ENCODE measurements around the gene RAB7A. TPM values are rescaled to one million over a fixed set of nuclear protein-coding genes. Genes with fewer than 3 reads are reported as not detected.
A peak's percentile ranks its signal among the peaks of the same experiment; 100 is the strongest.

The RAB7A gene
- total RNA-seq, 1 experiment from 2014 or later, result 233 TPM

DNA sequence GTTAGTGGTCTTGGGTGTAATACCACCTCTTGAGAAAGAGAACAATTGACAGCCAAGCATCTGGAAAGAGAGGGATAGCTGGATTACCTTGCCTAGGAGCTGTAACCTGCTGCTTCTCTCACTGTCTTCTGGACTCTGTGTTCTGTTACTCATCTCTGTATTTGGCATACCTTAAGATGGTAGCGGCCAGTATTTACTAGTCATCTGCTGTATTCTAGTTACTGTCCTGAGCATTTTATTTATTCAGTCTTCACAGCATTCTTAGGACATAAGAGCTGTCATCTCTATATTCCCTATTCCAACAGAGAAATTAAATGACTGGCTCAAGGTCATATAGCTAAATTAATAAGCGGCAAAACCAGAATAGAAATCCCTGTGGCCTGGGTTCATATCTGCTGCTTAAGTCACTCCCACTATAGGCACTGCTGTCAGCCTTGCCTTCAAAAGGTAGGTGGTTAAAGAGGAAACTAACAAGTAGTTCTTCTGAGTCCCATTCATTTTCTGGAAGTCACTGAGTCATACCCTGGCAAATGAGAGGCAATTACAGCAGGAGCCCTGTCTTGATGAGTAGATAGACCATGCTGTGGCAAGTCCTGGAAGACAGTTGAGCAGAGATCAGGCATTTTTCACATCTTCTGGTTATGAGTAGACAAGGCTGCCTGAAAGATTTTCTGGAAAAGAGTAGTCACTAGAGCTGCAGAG is 68.2 kb downstream of the RAB7A start:
- Histone ChIP-seq H2AFZ (ENCODE audit: low read depth, low read length, poor library complexity, severe bottlenecking) (no peak overlapping the region), H3K79me2 (ENCODE audit: insufficient read depth, low read length) (peaks cover 88% of the 10 kb centered on the region), H3K9ac (ENCODE audit: low read length) (no peak overlapping the region), H3K27me3 (ENCODE audit: insufficient read depth, low read length) (no peaks in the 10 kb centered on the region), H3K4me2 (ENCODE audit: low read length) (peak overlapping the region; percentile 37), H3K27ac (ENCODE audit: low read depth, low read length) (peak overlapping the region; percentile 34; the same call in 1 of the 2 replicates), H4K20me1 (ENCODE audit: insufficient read depth) (peaks cover 6% of the 10 kb centered on the region; the same call in 1 of the 2 replicates), H3K36me3 (ENCODE audit: control insufficient read depth in 1 of 2, insufficient read depth in 2 of 2, low read length in 2 of 2) (peaks cover 21 to 29% of the 10 kb centered on the region in 2 experiments), H3K4me1 (ENCODE audit: control insufficient read depth in 1 of 2, insufficient read depth in 2 of 2, low read length in 2 of 2) (peaks cover 19 to 54% of the 10 kb centered on the region in 2 experiments), H3K9me3 (ENCODE audit: control insufficient read depth in 1 of 2, insufficient read depth in 1 of 2, low read depth in 1 of 2, low read length in 2 of 2) (no peaks in the 10 kb centered on the region), H3K9me2 (ENCODE audit: insufficient read depth) (no peaks in the 10 kb centered on the region), H3K4me3 (replicated peaks in 1 of 2; ENCODE audit: low read depth in 1 of 2, low read length in 2 of 2) (no peak overlapping the region)
- CTCF ChIA-PET, result interaction anchor here (0.9 to 4.1 kb wide), 3 partner anchors 9 to 185 kb away, joined by 3 to 30 read pairs (median 4); no protein-coding TSS in a partner anchor
- DNase-seq (ENCODE audit: low read depth, low spot score) (peak; percentile 42), ATAC-seq (peak; percentile 61)
- BruUV-seq (replicated peaks), result no TSS peak
- RAD21 ChIA-PET (ENCODE audit: low non-redundant PET in 1 of 2, low total read pairs in 2 of 2, uncharacterized antibody in 2 of 2, unreplicated experiment in 2 of 2), result interaction anchor here (0.7 to 1.3 kb wide), 3 partner anchors 114 to 144 kb away, joined by 3 to 5 read pairs (median 4); partner anchors contain the start of gene RPN1 (in 1 of the 2)
- POLR2A ChIA-PET, result interaction anchor here (1.3 kb wide), 1 partner anchor 114 kb away, joined by 6 read pairs; no protein-coding TSS in a partner anchor
- intact Hi-C loops (cut with micrococcal nuclease), result loop anchor here (2.0 kb wide), 1 partner anchor 177 kb away; no protein-coding TSS in a partner anchor
- TF ChIP-seq JUND (IDR thresholded peaks at IDR 0.05), result 0 out of 2 replicates have a peak, but pooled peaks have one; percentile 27
- no peak for TF ChIP-seq ZNF274 (IDR thresholded peaks at IDR 0.05; ENCODE audit: low read depth, low read length)
- peak; percentile 41; the same call in 1 of the 2 replicates for TF ChIP-seq FOSL1 (IDR thresholded peaks at IDR 0.05; ENCODE audit: low read depth)

DNA sequence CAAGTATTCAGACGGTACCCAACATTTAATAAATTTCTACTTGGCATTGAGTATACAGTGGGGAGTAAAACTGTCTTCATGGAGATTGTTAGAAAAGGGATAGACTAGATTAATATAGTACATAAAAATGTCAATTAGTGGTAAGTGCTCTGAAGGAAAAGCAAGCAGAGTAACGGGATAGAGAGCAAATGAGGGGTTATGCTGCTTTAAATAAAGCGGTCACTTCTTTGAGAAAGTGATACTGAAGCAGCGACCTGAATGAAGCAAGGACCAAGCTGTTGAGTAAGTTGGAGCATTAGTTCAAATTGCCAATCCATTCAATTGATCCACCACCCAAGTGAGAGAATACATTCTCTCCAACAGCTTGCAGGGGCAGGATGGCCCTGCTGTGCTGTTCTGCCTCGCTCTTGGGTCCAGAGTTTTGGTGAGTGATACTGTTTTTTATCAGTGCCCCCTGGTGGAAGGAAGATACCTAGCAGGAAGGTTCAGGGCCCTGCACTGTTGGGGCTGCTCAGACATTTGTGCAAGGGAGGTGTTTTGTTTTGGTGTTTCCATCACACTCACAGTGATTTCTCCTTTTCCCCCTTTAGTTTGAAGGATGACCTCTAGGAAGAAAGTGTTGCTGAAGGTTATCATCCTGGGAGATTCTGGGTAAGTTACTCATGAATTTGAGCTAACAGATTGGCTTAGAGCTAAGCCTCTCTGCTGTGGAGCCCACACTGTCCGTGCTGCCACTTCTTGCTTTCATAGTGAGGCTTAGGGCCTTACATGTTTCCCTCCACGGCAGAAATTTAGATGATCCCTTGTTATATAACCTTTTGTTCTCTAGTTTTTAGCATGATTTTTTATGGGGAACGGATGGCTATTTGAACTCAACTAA is 69.0 kb downstream of the RAB7A start:
- H3K4me2 ChIP-seq (ENCODE audit: low read length), result peak overlapping the region; percentile 37
- H4K20me1 ChIP-seq (ENCODE audit: insufficient read depth), result peaks cover 6% of the 10 kb centered on the region; the same call in 1 of the 2 replicates
- DNase-seq (ENCODE audit: low read depth, low spot score), result peak; percentile 46
- ChIA-PET POLR2A (interaction anchor here (1.3 kb wide), 1 partner anchor 115 kb away, joined by 6 read pairs; no protein-coding TSS in a partner anchor), CTCF (interaction anchor here (0.7 to 4.1 kb wide), 4 partner anchors 9 to 186 kb away, joined by 3 to 30 read pairs (median 4); no protein-coding TSS in a partner anchor), RAD21 (ENCODE audit: low non-redundant PET in 1 of 2, low total read pairs in 2 of 2, uncharacterized antibody in 2 of 2, unreplicated experiment in 2 of 2) (interaction anchor here (0.7 to 1.3 kb wide), 3 partner anchors 114 to 144 kb away, joined by 3 to 5 read pairs (median 4); partner anchors contain the start of gene RPN1 (in 1 of the 2))
- no peak overlapping the region; the same call in 1 of the 2 replicates for H3K27ac ChIP-seq (ENCODE audit: low read depth, low read length)
- H3K9me2 ChIP-seq (ENCODE audit: insufficient read depth), result no peaks in the 10 kb centered on the region
- BruUV-seq (replicated peaks), result no TSS peak
- peak; percentile 96 for ATAC-seq
- H3K36me3 ChIP-seq (ENCODE audit: control insufficient read depth in 1 of 2, insufficient read depth in 2 of 2, low read length in 2 of 2), result peaks cover 29 to 37% of the 10 kb centered on the region in 2 experiments
- H3K9ac ChIP-seq (ENCODE audit: low read length), result no peak overlapping the region
- no peak overlapping the region for H3K4me3 ChIP-seq (replicated peaks in 1 of 2; ENCODE audit: low read depth in 1 of 2, low read length in 2 of 2)
- no peak overlapping the region for H2AFZ ChIP-seq (ENCODE audit: low read depth, low read length, poor library complexity, severe bottlenecking)
- H3K79me2 ChIP-seq (ENCODE audit: insufficient read depth, low read length), result peaks cover 81% of the 10 kb centered on the region
- H3K4me1 ChIP-seq (ENCODE audit: control insufficient read depth in 1 of 2, insufficient read depth in 2 of 2, low read length in 2 of 2), result peaks cover 12 to 46% of the 10 kb centered on the region in 2 experiments; a peak in 3 of 4 replicates
- no peaks in the 10 kb centered on the region for H3K9me3 ChIP-seq (ENCODE audit: control insufficient read depth in 1 of 2, insufficient read depth in 1 of 2, low read depth in 1 of 2, low read length in 2 of 2)
- intact Hi-C loops (cut with micrococcal nuclease), result loop anchor here (1.0 to 2.0 kb wide), 2 partner anchors 115 to 178 kb away; no protein-coding TSS in a partner anchor
- H3K27me3 ChIP-seq (ENCODE audit: insufficient read depth, low read length), result no peaks in the 10 kb centered on the region
- peak; percentile 44 for TF ChIP-seq YY1 (IDR thresholded peaks at IDR 0.05; ENCODE audit: extremely low read depth, insufficient replicate concordance, low read depth, low read length)
- TF ChIP-seq, protein P1, sequence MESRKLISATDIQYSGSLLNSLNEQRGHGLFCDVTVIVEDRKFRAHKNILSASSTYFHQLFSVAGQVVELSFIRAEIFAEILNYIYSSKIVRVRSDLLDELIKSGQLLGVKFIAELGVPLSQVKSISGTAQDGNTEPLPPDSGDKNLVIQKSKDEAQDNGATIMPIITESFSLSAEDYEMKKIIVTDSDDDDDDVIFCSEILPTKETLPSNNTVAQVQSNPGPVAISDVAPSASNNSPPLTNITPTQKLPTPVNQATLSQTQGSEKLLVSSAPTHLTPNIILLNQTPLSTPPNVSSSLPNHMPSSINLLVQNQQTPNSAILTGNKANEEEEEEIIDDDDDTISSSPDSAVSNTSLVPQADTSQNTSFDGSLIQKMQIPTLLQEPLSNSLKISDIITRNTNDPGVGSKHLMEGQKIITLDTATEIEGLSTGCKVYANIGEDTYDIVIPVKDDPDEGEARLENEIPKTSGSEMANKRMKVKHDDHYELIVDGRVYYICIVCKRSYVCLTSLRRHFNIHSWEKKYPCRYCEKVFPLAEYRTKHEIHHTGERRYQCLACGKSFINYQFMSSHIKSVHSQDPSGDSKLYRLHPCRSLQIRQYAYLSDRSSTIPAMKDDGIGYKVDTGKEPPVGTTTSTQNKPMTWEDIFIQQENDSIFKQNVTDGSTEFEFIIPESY (IDR thresholded peaks at IDR 0.05; ENCODE audit: extremely low read depth, insufficient replicate concordance, low read length), result no peak
- no peak for TF ChIP-seq REST (IDR thresholded peaks at IDR 0.05; ENCODE audit: low read depth)
- TF ChIP-seq RAD21 (IDR thresholded peaks at IDR 0.05; ENCODE audit: low read depth), result peak; percentile 82
- no peak for TF ChIP-seq CBX3 (IDR thresholded peaks at IDR 0.05; ENCODE audit: low read depth)
- no peak for TF ChIP-seq EZH2 (IDR thresholded peaks at IDR 0.05)

All from HCT116 (cell line).